Endodermal cell (in vitro differentiated cells): Measurements from ENCODE around the gene ADH6. TPM values are rescaled to one million over a fixed set of nuclear protein-coding genes. Genes with fewer than 3 reads are reported as not detected.

Source experiments
- DNase-seq: peaks from one replicate; pipeline ENCODE4 v3.0.0-alpha.2; 2017
- H3K27ac ChIP-seq: 2 replicates; pipeline ENCODE4 v1.5.1; 2013; ENCODE audit warnings: mild to moderate bottlenecking, low read depth, low read length, moderate library complexity
- H3K27me3 ChIP-seq: 2 replicates; pipeline ENCODE4 v1.6.1; 2013; ENCODE audit warnings: mild to moderate bottlenecking, low read length, moderate library complexity; ENCODE audit not compliant: insufficient read depth, control insufficient read depth, poor library complexity, severe bottlenecking
- H3K36me3 ChIP-seq: 2 replicates; pipeline ENCODE4 v1.7.0; 2013; ENCODE audit warnings: mild to moderate bottlenecking, low read length, moderate library complexity; ENCODE audit not compliant: control insufficient read depth, insufficient read depth
- H3K4me1 ChIP-seq: one replicate; pipeline ENCODE4 v1.7.0; 2013; ENCODE audit warnings: low read length; ENCODE audit not compliant: control insufficient read depth, insufficient read depth
- H3K4me3 ChIP-seq: 2 replicates; pipeline ENCODE4 v1.5.1; 2013; ENCODE audit warnings: mild to moderate bottlenecking, low read length, moderate library complexity
- H3K9ac ChIP-seq: 2 replicates; pipeline ENCODE4 v1.6.1; 2013; ENCODE audit warnings: mild to moderate bottlenecking, low read length, moderate library complexity; ENCODE audit not compliant: poor library complexity, severe bottlenecking; ENCODE audit errors: extremely low read depth
- H3K9me3 ChIP-seq: 2 replicates; pipeline ENCODE4 v1.6.1; 2013; ENCODE audit warnings: mild to moderate bottlenecking, low read length, moderate library complexity; ENCODE audit not compliant: control insufficient read depth
- H3K27ac Mint-ChIP-seq: 2 replicates; pipeline ENCODE4 v1.8.0; 2020; ENCODE audit warnings: mixed read lengths
- H3K27me3 Mint-ChIP-seq: 2 replicates; pipeline ENCODE4 v1.8.0; 2021; ENCODE audit warnings: mild to moderate bottlenecking, mixed read lengths; ENCODE audit not compliant: insufficient read depth
- H3K36me3 Mint-ChIP-seq: 2 replicates; pipeline ENCODE4 v1.8.0; 2020; ENCODE audit warnings: low read depth, mixed read lengths
- H3K4me1 Mint-ChIP-seq: 2 replicates; pipeline ENCODE4 v1.8.0; 2020; ENCODE audit warnings: mixed read lengths
- H3K4me3 Mint-ChIP-seq: 2 replicates; pipeline ENCODE4 v1.8.0; 2020; ENCODE audit warnings: mild to moderate bottlenecking, moderate library complexity, mixed read lengths
- H3K9me3 Mint-ChIP-seq: 2 replicates; pipeline ENCODE4 v1.8.0; 2020; ENCODE audit warnings: mild to moderate bottlenecking, mixed read lengths
- CTCF ChIP-seq: fragments of 200-600 bp; sonication (generic); conservative IDR thresholded peaks from 2 replicates; pipeline ENCODE4 v1.5.0; 2021; ENCODE audit warnings: antibody characterized with exemption, mild to moderate bottlenecking
- whole genome bisulfite sequencing, 2 experiments: methylation state at CpG; one replicate each; pipeline versions ENCODE4 v1.1.5 to v1.1.7; 2013; ENCODE audit warnings: missing lambda C conversion rate in 2 of 2, mixed read lengths in 1 of 2; ENCODE audit not compliant: insufficient coverage in 1 of 2, insufficient read length in 1 of 2; 5-methylcytosine and 5-hydroxymethylcytosine counted together
- total RNA-seq, 2 donors: library from RNA; stranded (reverse); fragmentation: NEBNext Ultra II Directional in 1 of 2; extraction: Animal tissue kit (Norgen Biotek cat#: 25700) in 1 of 2; gene quantifications; 2 replicates in 1 of 2; 3 replicates in 1 of 2; pipeline ENCODE4 v1.2.1, GENCODE V29; 2021

The ADH6 gene
- total RNA-seq, 2 donors from 2014 or later = not detected

DNA sequence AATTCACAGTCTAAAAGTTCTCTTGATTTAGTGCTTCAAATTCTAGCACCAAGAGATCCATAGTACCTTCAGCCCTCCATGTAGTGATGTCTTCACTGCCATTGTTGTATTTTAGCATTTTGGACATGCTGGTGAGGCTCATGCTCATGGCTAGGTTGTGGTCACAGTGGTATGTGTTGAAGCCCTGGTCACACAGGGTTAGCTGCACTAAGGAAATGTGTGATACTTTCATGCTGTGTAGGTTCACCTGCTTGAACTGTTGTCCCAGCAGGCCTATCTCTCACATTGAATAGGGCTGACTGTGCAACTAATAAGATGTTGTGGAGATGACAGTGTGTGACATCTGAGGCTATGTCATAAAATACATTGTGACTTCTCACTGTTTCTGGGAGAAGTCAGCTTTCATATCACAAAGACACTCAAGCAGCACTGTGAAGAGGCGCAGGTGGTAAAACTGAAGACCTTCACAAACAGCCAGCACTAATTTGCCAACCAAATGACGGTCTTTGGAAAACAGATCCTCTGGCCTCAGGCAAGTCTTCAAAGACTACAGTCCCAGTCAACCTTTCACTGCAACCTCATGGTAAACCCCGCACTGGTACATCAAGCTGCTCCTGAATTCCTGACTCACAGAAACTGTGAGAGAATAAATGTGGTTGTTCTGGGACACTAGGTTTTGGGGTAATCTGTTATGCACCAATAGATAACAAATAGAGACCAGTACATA is 57.5 kb downstream of the ADH6 start:
- Mint-ChIP-seq H3K9me3 (no peaks in the 10 kb centered on the region), H3K27me3 (no peaks in the 10 kb centered on the region), H3K4me1 (no peaks in the 10 kb centered on the region), H3K36me3 (no peaks in the 10 kb centered on the region), H3K4me3 (no peak overlapping the region), H3K27ac (no peak overlapping the region)
- no peak for DNase-seq
- no peaks in the 10 kb centered on the region for H3K27me3 ChIP-seq
- 71 to 75% methylated on average over 2 to 3 of the region's 3 CpGs for WGBS, 2 experiments
- no peak overlapping the region for H3K27ac ChIP-seq
- H3K4me1 ChIP-seq = no peaks in the 10 kb centered on the region
- no peak overlapping the region for H3K4me3 ChIP-seq
- H3K9ac ChIP-seq = no peak overlapping the region
- no peak for TF ChIP-seq CTCF
- no peaks in the 10 kb centered on the region for H3K36me3 ChIP-seq
- peaks cover 6% of the 10 kb centered on the region for H3K9me3 ChIP-seq

DNA sequence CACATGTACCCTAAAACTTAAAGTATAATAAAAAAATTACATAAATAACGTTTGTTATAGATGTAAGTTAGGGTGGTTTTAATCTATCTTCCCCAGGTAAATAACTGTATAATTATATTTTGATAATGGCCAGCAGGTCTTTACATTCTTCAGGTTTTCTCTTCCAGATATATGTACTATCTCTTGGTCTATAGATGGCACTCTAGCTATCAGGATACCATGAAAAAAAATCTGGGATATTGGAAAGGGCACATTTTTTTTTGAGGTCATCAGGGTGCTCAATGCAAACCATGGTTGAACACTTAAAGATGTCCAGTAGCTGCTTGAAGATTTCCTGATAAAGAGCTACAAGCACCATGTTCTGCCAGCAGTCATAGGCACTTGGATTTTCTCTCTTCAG is 59.3 kb downstream of the ADH6 start:
- H3K4me3 ChIP-seq = no peak overlapping the region
- DNase-seq = no peak
- no peaks in the 10 kb centered on the region for H3K4me1 Mint-ChIP-seq
- peaks cover 2% of the 10 kb centered on the region for H3K36me3 Mint-ChIP-seq
- peaks cover under 1% of the 10 kb centered on the region for H3K9me3 ChIP-seq
- no peak for TF ChIP-seq CTCF
- no peaks in the 10 kb centered on the region for H3K9me3 Mint-ChIP-seq
- H3K4me1 ChIP-seq = no peaks in the 10 kb centered on the region
- H3K27me3 ChIP-seq = no peaks in the 10 kb centered on the region
- H3K27me3 Mint-ChIP-seq = no peaks in the 10 kb centered on the region
- H3K4me3 Mint-ChIP-seq = no peak overlapping the region
- no peak overlapping the region for H3K9ac ChIP-seq
- no peaks in the 10 kb centered on the region for H3K36me3 ChIP-seq
- H3K27ac Mint-ChIP-seq = no peak overlapping the region
- H3K27ac ChIP-seq = no peak overlapping the region
- no CpG with 5 or more reads among the region's 1 CpG for WGBS, 2 experiments

- Histone ChIP-seq H3K9ac (no peak overlapping the region), H3K4me1 (no peaks in the 10 kb centered on the region), H3K4me3 (no peak overlapping the region), H3K27me3 (no peaks in the 10 kb centered on the region), H3K27ac (no peak overlapping the region), H3K36me3 (no peaks in the 10 kb centered on the region), H3K9me3 (peaks cover 2% of the 10 kb centered on the region)
- H3K27ac Mint-ChIP-seq = no peak overlapping the region
- TF ChIP-seq CTCF = no peak
- WGBS, 2 experiments = 82% methylated on average over 3 of the region's 3 CpGs; no CpG with 5 or more reads in 1 of the 2 experiments
- H3K9me3 Mint-ChIP-seq = peaks cover 14% of the 10 kb centered on the region
- peaks cover 11% of the 10 kb centered on the region for H3K36me3 Mint-ChIP-seq
- DNase-seq = no peak
- H3K4me3 Mint-ChIP-seq = no peak overlapping the region
- H3K27me3 Mint-ChIP-seq = no peaks in the 10 kb centered on the region
- H3K4me1 Mint-ChIP-seq = no peaks in the 10 kb centered on the region
Observed at GRCh38 chr4:99157478-99157935, 61.5 kb downstream of the ADH6 start.
